Neuronal stem cell (in vitro differentiated cells): ENCODE measurements around the gene NKD2.
A peak's percentile ranks its signal among the peaks of the same experiment; 100 is the strongest.

Source experiments
- DNase-seq: peaks from one replicate; pipeline ENCODE4 v3.0.0-alpha.2; 2013; ENCODE audit warnings: low spot score
- H2AFZ ChIP-seq: one replicate; pipeline ENCODE4 v1.6.1; 2013; ENCODE audit warnings: mild to moderate bottlenecking, low read length, inconsistent platforms
- H2AK5ac ChIP-seq: 2 replicates; pipeline ENCODE4 v1.6.1; 2013; ENCODE audit warnings: low read depth, mild to moderate bottlenecking, inconsistent platforms, low read length, moderate library complexity, mixed read lengths
- H2BK120ac ChIP-seq: 2 replicates; pipeline ENCODE4 v1.6.1; 2013; ENCODE audit warnings: low read depth, mild to moderate bottlenecking, inconsistent platforms, low read length, moderate library complexity, mixed read lengths
- H2BK12ac ChIP-seq: one replicate; pipeline ENCODE4 v1.6.1; 2013; ENCODE audit warnings: low read length, inconsistent platforms
- H2BK15ac ChIP-seq: 2 replicates; pipeline ENCODE4 v1.6.1; 2013; ENCODE audit warnings: mild to moderate bottlenecking, low read length, inconsistent platforms, mixed read lengths
- H2BK5ac ChIP-seq: one replicate; pipeline ENCODE4 v1.6.1; 2013; ENCODE audit warnings: inconsistent platforms, mild to moderate bottlenecking, low read length, moderate library complexity
- H3K14ac ChIP-seq: one replicate; pipeline ENCODE4 v1.6.1; 2013; ENCODE audit warnings: low read length, inconsistent platforms
- H3K18ac ChIP-seq: 2 replicates; pipeline ENCODE4 v1.6.1; 2013; ENCODE audit warnings: low read length, inconsistent platforms
- H3K23ac ChIP-seq: 2 replicates; pipeline ENCODE4 v1.6.1; 2013; ENCODE audit warnings: low read depth, mild to moderate bottlenecking, mixed read lengths, low read length, inconsistent platforms; ENCODE audit not compliant: poor library complexity
- H3K27ac ChIP-seq: replicated peaks from 3 replicates; pipeline ENCODE4 v1.5.1; 2013; ENCODE audit warnings: low read length, inconsistent platforms
- H3K27me3 ChIP-seq, 3 experiments: 2 replicates each; pipeline ENCODE4 v1.6.1; 2013; ENCODE audit warnings: low read length in 3 of 3, mild to moderate bottlenecking in 2 of 3, inconsistent platforms in 1 of 3, low read depth in 1 of 3, mixed read lengths in 1 of 3, moderate library complexity in 1 of 3; ENCODE audit not compliant: control insufficient read depth in 3 of 3, insufficient read depth in 3 of 3
- H3K36me3 ChIP-seq, 2 donors: replicated peaks in 1 of 2; 2 replicates each; pipeline ENCODE4 v1.6.1; 2013; ENCODE audit warnings: low read length in 2 of 2; ENCODE audit not compliant: control insufficient read depth in 2 of 2, insufficient read depth in 2 of 2
- H3K4ac ChIP-seq: 2 replicates; pipeline ENCODE4 v1.6.1; 2013; ENCODE audit warnings: inconsistent platforms, mild to moderate bottlenecking, low read length, moderate library complexity
- H3K4me1 ChIP-seq, 2 donors: 1 replicate in 1 of 2; 2 replicates in 1 of 2; pipeline ENCODE4 v1.6.1; 2013; ENCODE audit warnings: low read length in 2 of 2, low read depth in 1 of 2; ENCODE audit not compliant: control insufficient read depth in 2 of 2, insufficient read depth in 1 of 2
- H3K4me2 ChIP-seq: one replicate; pipeline ENCODE4 v1.6.1; 2013; ENCODE audit warnings: mild to moderate bottlenecking, low read length, inconsistent platforms; ENCODE audit not compliant: insufficient read depth, poor library complexity, severe bottlenecking
- H3K4me3 ChIP-seq, 2 donors: 2 replicates each; pipeline ENCODE4 v1.5.1; 2013; ENCODE audit warnings: low read length in 2 of 2, mild to moderate bottlenecking in 2 of 2, inconsistent platforms in 1 of 2, moderate library complexity in 1 of 2
- H3K79me1 ChIP-seq: one replicate; pipeline ENCODE4 v1.6.1; 2013; ENCODE audit warnings: low read depth, mild to moderate bottlenecking, inconsistent platforms, low read length, moderate library complexity
- H3K9ac ChIP-seq: one replicate; pipeline ENCODE4 v1.6.1; 2013; ENCODE audit warnings: mild to moderate bottlenecking, low read depth, low read length, inconsistent platforms; ENCODE audit not compliant: poor library complexity
- H3K9me3 ChIP-seq, 2 donors: replicated peaks in 1 of 2; 2 replicates each; pipeline versions ENCODE3 to v1.6.1; 2013; ENCODE audit warnings: low read length in 2 of 2, mild to moderate bottlenecking in 2 of 2, inconsistent platforms in 1 of 2, low read depth in 1 of 2, mixed read lengths in 1 of 2, moderate library complexity in 1 of 2; ENCODE audit not compliant: control insufficient read depth in 2 of 2, insufficient read depth in 1 of 2
- H4K8ac ChIP-seq: one replicate; pipeline ENCODE4 v1.6.1; 2013; ENCODE audit warnings: low read depth, mild to moderate bottlenecking, inconsistent platforms, low read length, moderate library complexity
- H4K91ac ChIP-seq: one replicate; pipeline ENCODE4 v1.6.1; 2013; ENCODE audit warnings: low read length, low read depth, mild to moderate bottlenecking, inconsistent platforms; ENCODE audit not compliant: poor library complexity
- WGBS, 2 donors: extraction: QIAGEN DNeasy Blood & Tissue Kit; methylation state at CpG; one replicate each; pipeline ENCODE4 v1.1.7; 2013; ENCODE audit warnings: missing lambda C conversion rate in 2 of 2, mixed read lengths in 1 of 2; ENCODE audit not compliant: insufficient read length in 2 of 2, insufficient replicate concordance in 1 of 2; ENCODE audit errors: extremely low coverage in 2 of 2; 5-methylcytosine and 5-hydroxymethylcytosine counted together

The NKD2 gene

DNA sequence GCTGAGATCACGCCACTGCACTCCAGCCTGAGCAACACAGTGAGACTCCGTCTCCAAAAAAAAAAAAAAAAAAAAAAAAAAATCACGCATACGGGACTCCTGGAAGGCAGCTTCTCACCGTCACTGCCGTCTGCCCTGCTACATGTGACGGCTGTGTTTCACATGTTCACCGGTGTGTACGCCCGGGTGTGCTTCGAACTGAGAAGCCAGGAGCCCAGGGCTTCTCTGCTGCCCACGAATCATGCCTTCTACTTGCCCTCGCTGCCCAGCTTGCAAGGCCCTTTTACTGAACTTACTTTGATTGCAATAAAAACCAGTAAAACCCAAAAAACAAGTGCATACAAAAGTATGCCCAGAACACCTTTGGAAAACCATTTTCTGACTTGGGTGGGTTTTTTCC, 5.8 kb upstream of the NKD2 start:
- H2BK12ac ChIP-seq, result no peak overlapping the region
- H3K27ac ChIP-seq, result no peak overlapping the region
- no peak overlapping the region for H2BK5ac ChIP-seq
- no peak overlapping the region for H3K9ac ChIP-seq
- H2AFZ ChIP-seq, result no peak overlapping the region
- DNase-seq, result no peak
- no peak overlapping the region for H3K18ac ChIP-seq
- no peak overlapping the region for H3K23ac ChIP-seq
- no peak overlapping the region for H2BK15ac ChIP-seq
- H3K36me3 ChIP-seq, result no peaks in the 10 kb centered on the region
- no peak overlapping the region for H4K8ac ChIP-seq
- H3K4ac ChIP-seq, result no peak overlapping the region
- no peak overlapping the region for H2AK5ac ChIP-seq
- no CpG with 5 or more reads among the region's 13 CpGs for WGBS, 2 donors
- no peaks in the 10 kb centered on the region for H3K79me1 ChIP-seq
- peaks cover 2 to 60% (median 38%) of the 10 kb centered on the region in 3 experiments for H3K27me3 ChIP-seq
- no peak overlapping the region for H3K4me2 ChIP-seq
- H4K91ac ChIP-seq, result no peak overlapping the region
- H3K9me3 ChIP-seq, result no peaks in the 10 kb centered on the region
- no peak overlapping the region for H3K14ac ChIP-seq
- H3K4me3 ChIP-seq, result no peak overlapping the region
- peaks cover 0 to 8% of the 10 kb centered on the region in 2 donors for H3K4me1 ChIP-seq
- H2BK120ac ChIP-seq, result no peak overlapping the region

DNA sequence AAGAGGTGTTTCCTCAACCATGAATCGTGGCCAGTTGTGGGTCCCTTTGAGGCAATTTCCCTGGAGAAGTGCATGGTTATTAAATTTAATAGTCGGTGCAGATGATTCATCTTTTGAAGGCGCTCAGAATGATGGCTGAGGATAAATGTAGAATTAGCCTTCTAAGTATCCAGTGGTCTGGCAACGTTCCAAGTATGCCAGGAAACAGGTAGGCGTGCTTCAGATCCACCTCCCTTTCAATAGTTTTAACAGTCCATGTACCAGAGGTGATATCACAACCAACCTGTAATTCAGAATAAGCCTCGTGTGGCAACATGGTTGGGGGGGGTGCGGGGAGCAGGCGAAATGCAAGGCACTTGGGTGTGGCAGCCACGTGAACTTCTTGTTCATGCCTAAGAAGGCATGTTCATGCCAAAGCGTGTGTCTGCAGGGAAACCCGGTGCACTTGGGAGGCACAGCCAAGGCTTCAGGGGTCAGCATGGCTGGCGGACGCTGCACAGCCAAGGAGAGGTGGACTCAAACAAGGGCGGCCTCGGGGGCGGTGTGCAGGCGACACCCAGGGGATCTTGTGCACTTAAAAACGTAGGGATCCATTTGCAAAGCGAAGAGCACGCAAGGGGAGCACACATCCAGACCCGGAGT, 5.2 kb upstream of the NKD2 start:
- peaks cover 2 to 66% (median 44%) of the 10 kb centered on the region in 3 experiments for H3K27me3 ChIP-seq

DNA sequence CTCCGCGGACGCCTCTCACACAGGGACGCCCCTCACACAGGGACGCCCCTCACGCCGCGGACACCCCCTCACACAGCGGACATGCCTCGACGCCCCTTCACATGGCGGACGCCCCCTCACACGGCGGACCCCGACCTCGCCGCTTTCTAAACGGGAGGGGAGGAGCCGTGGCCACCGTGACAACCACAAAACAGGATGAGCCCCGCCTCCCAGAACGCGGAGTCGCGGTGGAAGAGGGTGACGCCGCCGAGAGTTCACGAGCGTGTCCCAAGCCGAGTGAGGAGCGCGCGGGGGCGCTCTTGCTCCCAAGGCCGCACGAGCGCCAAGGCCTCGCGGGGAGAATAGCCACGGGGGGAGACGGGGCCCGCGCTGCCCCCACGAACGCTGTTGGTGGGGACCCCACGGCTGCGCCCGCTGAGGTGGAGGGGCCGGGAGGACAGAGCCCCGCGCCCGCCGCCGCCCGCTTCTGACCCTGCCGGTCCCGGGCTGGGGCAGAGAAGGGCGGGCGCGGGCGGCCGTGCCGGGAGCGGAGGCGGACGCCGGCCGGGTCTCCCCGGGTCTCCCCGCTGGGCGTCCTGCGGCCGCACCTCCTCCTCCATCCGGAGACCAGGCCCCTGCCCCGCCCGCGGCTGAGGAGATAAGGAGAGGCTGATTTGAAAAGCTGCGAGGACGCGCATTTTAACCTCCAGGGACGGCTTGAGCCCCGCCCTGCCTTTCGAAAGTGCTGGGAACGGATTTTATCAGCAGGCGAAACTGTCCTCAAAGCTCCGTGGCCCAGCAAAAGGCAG, 3.9 kb upstream of the NKD2 start:
- Histone ChIP-seq H2AFZ (peak overlapping the region; percentile 80), H3K4me2 (peak overlapping the region; percentile 73), H3K9ac (peak overlapping the region; percentile 81), H3K27ac (no peak overlapping the region), H3K4me3 (peak overlapping the region; percentile 20 to 73), H3K14ac (peak overlapping the region; percentile 94), H2BK120ac (peak overlapping the region; percentile 67), H3K23ac (peak overlapping the region; percentile 94), H2BK15ac (peak overlapping the region; percentile 75), H3K27me3 (peaks cover 8 to 66% (median 51%) of the 10 kb centered on the region in 3 experiments), H2BK5ac (peak overlapping the region; percentile 48), H2AK5ac (peak overlapping the region; percentile 97), H4K8ac (peak overlapping the region; percentile 92), H3K4ac (peak overlapping the region; percentile 53), H3K79me1 (no peaks in the 10 kb centered on the region), H3K18ac (peak overlapping the region; percentile 97), H3K4me1 (peaks cover 3 to 11% of the 10 kb centered on the region in 2 donors), H3K9me3 (no peaks in the 10 kb centered on the region), H2BK12ac (peak overlapping the region; percentile 58), H4K91ac (peak overlapping the region; percentile 72), H3K36me3 (no peaks in the 10 kb centered on the region)
- DNase-seq, result peak; percentile 56
- WGBS, 2 donors, result no CpG with 5 or more reads among the region's 88 CpGs

More for the DNA sequence above, 5.2 kb upstream of the NKD2 start:
- Histone ChIP-seq H3K9ac (no peak overlapping the region), H3K36me3 (no peaks in the 10 kb centered on the region), H3K4ac (peak overlapping the region; percentile 95), H3K9me3 (no peaks in the 10 kb centered on the region), H3K23ac (peak overlapping the region; percentile 81), H2AFZ (no peak overlapping the region), H2BK15ac (peak overlapping the region; percentile 70), H2BK12ac (peak overlapping the region; percentile 95), H3K4me2 (peak overlapping the region; percentile 4), H4K91ac (peak overlapping the region; percentile 66), H3K4me1 (peaks cover 0 to 9% of the 10 kb centered on the region in 2 donors), H2BK5ac (peak overlapping the region; percentile 48), H2AK5ac (peak overlapping the region; percentile 91), H2BK120ac (peak overlapping the region; percentile 82), H3K79me1 (no peaks in the 10 kb centered on the region), H3K27ac (no peak overlapping the region), H3K14ac (peak overlapping the region; percentile 97), H3K18ac (peak overlapping the region; percentile 96), H4K8ac (peak overlapping the region; percentile 89), H3K4me3 (no peak overlapping the region)
- WGBS, 2 donors, result no CpG with 5 or more reads among the region's 21 CpGs
- DNase-seq, result no peak
